ENCODE data around the gene CTXN3.
"Not testable (repeated sequence)": the region's sequence is repeated elsewhere in the genome, so short reads cannot be mapped to it uniquely, and the experiment has no call there.

The CTXN3 gene

DNA sequence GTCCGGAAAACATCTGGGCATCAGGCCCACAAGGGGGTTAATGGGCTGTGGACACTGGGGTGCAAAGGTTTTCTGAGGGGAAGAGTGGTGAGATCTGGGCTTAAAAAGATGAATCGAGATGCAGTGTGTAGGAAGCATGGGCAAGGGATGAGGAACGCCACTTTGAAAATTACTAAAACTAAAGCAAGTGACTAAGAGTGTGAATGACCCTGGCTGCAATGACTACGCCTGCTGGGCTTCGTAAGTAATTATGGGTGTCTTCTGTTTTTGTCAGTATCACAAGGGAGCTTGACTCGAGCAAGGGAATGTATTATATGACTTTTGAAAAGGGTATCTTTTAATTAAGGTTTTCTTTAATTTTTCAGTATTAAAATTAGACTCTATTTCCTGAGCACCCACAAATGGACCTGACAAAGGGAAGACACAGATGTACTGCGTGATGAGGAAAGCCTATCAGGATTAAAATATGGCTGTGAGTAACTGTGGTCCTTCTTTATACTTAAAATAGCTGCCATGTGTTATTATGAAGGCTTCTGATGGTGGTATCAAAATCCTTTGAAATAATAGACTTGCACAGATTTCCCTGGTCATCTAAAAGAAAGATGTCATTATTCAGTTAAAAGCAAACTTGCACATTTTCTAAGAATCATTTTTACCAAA, 4.2 kb downstream of the CTXN3 start:
- no peak for DNase-seq

DNA sequence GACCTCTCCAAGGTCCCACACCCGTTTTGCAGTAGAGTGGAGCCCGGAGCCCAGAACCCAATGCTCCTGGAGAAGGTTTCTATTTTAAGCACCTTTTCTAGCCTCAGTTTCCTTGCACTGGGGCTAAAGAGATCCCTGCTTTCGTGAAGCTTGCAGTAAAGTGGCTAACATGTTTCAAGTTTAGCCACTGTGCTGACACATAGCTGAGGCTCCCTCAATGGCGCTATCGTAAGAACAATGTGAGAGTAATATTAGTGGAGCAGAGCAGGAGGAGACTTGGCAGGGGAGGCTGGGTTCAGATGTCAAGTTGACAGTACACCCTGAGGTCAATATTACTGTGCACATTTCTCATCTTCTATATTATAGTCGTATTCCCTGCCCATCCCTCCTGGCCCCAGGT, 7.9 kb downstream of the CTXN3 start:
- no peak for DNase-seq

DNA sequence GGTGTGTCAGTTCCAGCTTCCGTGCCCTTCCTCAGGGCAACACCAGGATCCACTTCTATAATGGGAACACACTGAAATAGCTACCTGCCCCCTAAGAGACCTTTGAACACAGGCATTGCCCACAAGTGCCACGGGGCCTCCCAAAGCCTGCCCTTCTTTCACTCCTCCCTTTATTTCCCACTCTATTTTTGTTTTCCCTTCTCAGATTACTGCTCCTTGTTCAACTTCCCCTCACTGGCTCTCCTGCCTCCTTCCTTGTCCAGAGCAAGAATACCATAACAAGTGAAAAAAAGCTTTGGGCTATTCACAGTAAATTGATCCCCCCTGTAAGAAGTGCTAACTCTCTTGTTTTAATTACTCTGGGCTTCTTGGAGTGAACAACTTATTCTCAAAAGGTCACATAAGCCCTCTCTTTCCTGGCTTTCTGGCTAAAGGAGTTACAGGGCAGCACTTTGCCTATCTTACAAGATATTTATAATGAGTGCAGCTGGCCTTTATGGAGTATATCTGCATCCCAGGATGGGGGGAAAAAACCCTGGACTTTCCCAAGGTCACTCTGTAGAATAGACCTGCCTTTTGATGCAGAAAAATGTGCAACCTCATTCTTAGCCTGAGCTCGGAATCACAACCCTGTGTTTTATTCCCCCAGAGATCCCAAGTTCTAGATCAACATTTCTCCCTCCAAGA, 11.3 kb downstream of the CTXN3 start:
- DNase-seq: no peak

DNA sequence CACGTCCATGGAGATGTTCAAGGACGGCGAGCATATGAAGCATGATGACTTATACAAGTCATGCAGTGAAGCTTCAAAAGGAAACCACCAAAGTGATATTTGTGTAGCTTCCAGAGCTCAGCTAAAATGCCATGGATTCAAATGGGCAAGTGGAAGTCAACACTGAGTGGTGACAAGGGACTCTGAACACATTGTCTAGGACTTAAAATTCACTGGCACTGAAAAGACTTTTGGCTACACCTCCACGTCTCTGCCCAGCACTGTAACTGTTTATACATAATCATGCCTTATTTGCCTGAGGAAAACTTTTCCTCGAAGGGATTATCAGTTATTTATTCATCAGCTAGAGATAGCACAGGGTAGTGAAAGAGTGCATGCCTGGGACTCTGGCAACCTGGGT, 15.2 kb downstream of the CTXN3 start:
- DNase-seq: no peak

DNA sequence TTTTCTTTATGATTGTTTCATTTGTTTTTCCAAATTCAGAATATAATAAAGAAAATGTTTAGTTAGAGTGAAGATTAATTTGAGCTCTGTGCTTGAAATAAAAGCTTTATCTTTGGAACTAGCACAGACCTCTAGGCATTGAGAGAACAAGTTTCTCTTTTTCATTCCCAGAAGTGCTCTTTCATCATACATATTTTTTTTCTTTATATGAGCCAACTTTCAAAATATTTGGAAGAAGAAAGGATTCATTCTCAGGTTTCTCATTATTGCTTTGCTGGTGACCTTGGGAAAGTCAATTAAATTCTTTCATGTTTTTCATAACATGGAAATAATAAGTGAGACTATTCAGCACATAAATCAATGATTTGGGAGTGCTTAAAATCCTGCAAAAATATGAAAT, 16.8 kb downstream of the CTXN3 start:
- DNase-seq: no peak

DNA sequence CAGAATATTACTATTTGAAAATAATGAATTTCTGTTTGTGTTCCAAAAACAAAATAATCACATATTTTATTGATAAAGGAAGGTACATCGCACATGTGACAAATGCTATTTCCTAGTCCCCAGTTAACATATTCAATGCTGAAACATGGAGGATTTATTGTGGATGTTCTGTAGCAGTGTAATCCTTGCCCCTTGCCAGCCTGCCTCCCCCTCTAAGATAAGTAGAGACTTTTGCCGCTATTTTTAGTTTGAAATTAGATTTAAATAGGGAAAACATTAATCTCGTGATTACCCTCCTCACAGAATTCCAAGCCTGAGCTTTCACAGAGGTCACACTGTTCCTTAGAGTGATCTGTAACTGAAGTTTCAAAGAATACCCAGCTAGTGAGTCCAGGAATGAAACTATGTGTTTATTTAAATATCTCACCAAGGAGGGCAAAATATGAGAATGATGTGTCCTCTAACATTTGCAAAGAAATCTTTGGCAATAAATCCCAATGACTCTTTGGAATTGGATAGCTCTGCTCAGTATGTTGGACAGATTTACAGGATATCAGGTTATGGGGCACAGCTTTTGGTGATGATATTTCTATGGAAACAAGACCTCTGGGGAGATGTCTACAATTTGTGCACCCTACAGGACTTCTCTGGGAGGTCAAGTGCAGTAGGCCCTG, 17.3 kb downstream of the CTXN3 start:
- no peak for DNase-seq

DNA sequence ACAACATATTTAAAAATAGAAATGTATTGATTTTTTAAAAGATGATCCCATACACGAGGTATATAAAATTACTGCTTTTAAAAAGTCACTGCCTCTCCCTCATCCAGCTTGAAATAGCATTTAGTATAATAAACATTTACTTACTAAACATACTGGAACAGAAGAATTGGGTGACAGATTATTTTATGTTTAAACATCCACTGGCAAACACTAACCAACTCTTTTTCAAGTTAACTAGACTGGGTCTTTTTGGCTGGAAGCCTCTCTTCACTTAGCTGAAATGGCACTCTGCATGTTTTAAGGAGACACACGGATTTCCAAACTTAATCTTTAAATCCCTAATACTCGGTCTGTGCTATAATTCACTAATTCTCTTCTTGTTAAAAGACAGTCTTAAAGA, 19.0 kb downstream of the CTXN3 start:
- DNase-seq: no peak

DNA sequence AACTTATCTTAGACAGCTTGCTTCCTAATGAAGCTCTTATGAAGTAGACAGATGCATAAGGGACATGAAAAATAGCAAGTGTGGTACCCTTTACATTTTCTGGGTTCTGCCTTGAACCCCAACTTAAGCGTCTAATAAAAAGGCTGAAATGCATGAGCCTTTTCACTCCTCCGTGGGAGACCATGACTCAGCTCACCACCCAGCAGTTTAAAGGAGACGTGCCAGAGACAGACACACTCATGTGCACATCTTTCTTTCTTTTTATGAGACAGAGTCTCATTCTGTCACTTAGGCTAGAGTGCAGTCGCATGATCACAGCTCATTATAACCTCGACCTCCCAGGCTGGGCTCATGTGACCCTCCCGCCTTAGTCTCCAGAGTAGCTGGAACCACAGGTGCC, 22.3 kb downstream of the CTXN3 start:
- DNase-seq: no peak

DNA sequence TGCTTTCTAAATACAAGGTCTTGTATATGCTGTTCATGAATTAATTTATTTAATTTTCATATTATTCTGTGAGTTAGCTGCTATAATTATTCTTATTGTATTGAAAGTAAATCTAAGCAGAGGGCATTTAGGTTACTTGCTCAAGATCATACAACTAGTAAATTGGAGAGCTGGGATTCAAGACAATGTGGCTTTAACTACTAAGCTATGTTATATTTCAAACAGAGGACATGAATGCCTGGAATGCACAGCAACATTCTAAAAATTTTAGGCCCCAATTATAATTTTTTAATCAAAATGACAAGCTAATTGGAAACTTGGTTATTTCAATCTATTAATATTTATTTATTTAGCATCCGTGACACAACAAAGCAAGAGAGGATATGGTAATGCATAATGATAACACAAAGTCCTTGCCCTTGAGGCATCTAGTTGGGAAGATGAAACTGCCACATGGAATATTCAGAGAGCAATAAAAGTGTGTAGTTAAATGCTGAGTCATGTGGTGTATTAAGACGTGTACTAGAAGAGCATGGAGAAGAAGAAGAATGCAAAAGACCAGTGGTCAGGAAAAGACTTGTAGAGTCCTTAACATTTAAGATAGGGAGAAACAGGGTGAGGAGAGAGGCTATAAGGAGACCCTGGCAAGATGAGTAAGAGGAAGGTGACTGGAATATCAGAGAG, 24.4 kb downstream of the CTXN3 start:
- no peak for DNase-seq

DNA sequence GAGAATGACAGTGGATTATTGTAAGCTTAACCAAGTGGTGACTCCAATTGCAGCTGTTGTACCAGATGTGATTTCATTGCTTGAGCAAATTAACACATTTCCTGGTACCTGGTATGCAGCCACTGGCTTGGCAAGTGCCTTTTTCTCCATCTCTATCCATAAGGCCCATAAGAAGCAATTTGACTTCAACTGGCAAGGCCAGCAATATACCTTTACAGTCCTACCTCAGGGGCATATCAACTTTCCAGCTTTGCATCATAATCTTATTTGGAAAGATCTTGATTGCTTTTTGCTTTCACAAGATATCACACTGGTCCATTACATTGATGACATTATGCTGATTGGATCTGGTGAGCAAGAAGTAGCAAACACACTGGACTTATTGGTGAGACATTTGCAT, 28.1 kb downstream of the CTXN3 start:
- not testable (repeated sequence) for DNase-seq

DNA sequence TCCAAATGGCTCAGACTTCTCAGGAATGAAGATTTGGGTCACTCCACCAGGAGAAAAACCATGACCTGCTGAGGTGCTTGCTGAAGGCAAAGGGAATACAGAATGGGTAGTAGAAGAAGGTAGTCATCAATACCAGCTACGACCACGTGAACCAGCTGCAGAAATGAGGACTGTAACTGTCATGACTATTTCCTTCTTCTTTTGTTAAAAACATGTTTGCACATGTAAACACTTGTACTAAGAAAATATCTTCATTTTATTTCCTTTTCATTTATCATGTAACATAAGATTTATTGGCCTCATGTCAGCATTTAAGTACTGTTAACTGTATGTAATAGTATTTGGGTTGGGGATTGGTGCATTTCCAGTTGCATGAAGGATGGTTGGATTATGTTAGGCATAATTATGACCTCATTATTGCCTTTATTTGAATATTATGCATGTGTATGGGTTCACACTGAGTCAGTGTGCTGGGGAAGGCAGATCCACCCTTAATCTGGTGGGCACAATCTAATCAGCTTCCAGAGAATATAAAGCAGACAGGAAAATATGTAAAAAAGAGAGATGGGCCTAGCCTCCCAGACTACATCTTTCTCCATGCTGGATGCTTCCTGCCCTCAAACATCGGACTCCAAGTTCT, 30.9 kb downstream of the CTXN3 start:
- not testable (repeated sequence) for DNase-seq

DNA sequence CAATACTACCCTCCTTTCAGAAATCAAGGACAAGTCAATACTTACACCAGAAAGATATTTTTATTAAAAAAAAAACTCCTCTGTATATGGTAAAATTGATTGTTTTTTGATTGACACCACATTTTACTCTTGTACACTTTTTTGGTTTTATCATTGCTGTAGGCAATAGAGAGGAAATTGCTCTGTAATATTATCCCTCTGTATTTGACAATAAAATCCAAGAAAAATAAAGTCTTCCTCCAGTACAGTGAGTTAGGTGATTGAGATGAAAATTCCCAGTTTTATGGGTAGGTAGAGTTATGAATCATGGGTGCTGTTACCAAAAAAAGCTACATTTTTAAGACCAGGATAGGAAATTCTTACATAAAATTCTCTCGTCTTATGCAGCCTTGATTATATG, 31.7 kb downstream of the CTXN3 start:
- DNase-seq: no peak

DNA sequence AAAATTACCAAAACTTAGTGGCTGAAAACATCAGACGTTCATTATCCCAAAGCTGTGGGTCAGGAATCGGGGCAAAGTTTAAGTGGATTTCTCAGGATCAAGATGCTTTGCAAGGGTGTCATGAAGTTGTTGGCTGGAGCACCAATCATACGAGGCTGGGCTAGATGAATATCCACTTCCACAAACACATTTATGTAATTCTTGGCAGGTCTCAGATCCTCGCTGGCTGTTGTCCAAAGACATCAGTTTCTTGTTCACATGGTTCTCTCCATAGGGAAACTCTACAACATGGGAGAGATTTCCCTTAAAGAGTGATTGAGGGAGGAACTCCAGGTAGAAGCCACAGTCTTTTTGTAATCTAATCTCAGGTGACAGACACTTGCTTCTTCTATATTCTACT, 34.1 kb downstream of the CTXN3 start:
- no peak for DNase-seq

DNA sequence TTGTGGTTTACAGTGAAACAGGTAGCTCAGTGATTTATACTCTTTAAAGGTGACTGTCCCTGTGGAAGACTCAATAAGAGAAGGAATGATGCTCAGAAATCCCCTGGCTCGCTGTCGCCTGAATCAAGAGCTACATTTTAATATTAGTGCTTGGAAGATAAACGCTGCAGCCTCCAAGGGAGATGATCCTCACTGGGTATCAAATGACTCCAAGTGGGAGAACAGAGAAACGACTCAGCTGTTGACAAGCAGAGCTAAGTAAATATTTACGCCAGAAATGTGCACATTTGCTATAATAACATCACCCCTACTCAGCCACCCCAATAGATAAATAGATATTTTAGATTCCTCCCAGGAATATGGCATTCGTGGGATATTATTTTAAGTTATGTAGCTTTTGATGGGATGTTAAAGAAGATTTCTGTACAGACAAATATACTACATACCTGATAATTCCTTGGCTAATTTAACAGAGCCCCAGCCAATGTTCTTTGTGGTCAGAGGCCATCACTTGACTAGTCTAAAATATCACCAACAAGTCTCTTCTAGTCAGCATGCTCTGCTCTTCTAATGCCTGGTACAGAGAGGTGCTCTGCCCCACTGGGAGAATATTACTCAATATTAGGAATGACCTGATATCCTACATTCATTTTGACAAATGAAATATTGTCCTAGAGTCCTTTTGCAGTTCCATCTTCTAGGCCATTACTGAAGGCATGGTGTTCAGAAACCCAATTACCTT, 36.0 kb downstream of the CTXN3 start:
- no peak for DNase-seq

DNA sequence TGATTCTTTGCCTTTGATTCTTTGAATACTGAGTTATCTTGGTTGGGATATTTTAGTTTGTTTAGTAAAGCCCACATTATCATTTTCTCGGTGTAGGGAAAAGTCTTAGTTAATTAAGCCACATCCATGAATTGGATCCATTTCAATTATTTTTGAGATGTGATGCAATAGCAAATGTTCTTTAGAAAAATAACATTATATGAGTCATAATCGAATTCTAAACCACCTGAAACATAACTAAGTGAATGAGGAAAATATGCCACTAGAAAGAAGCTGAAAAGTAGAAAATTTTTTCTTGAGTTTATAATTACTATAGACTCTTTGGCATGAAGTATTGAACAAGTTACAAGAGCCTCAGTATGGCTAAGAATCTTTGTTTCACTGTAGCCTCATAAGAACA, 36.8 kb downstream of the CTXN3 start:
- no peak for DNase-seq

DNA sequence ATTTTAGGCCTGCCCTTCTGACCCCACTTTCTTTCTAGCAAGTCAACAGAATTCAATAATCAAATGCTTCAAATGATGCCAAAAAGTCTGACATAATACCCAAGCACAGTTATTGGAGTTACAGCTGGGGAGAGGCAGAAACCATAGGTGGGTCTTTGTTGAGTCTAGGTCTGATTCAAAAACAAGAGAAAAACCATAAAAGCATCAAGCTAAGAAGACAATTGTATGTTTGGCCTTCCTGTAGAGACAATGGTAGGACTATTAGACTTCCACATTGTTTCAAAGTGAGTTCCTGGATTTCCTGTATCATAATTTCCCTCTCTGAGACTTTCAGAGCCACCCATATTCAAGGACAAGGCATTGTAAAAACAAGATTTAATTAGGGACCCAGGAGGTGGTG, 37.5 kb downstream of the CTXN3 start:
- no peak for DNase-seq

DNA sequence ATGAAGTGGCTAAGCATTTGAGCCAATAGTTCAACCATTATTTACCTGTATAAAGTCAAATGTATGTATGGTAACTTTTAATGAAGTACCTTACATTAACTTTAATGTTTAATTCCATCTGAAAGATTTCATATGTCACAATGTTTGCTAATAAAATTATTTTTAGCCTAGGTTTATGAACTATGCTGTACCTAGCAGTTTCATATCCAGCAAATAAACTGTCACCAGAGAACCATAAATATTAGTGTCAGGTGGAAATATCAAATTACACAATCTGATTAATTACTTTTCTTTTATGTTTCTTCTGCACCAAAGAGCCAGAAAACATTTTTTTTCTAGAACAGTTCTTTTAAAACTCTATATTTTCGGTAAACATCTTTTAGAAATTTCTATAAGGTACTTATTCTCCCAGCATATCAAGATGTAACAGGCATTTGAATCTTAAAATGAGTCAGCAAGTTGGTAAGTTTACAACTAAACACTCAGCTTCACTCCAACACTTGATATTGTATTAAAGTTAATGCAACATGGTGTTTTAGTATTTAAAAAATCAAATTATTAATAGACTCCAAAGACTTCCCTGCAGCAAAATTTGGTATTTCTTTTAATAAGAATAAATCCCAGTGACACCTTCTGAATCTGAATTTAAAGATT, 45.8 kb downstream of the CTXN3 start:
- no peak for DNase-seq

DNA sequence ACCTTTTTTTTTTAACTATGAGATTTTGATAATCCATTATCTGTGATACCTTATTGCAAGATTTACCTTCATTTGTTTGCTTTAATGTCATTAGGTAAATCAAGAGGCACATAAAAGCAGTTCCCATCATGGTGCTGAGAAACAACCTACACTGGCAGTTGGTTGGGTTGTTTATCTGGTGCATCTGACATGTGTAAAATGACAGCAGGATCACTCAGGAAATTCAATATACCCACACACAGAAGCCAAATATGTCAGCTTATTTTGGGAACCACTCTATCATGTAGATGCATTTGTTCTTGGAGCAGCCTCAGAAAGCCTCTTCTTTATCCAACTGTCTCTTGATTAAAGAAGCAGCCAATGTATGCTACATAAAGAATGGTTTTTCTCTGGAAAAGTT, 46.5 kb downstream of the CTXN3 start:
- DNase-seq: no peak

DNA sequence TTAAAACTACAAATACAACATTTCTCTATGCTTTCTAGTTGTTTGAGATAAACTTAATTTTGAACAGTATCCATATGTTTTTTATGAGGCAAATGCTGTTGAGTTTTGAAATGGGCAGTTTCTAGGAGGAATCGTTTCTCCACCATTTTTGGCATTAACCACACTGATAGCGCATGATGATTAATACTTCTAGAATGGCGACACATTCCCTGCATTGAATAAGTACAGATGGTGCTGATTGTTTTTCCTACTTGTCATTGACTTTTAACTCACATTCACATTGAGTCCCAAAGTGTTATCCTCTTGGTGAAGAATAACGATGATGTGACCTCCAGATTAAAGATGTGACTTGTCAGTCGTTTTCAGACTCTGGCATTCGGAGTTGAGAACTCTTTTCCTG, 47.8 kb downstream of the CTXN3 start:
- no peak for DNase-seq

DNA sequence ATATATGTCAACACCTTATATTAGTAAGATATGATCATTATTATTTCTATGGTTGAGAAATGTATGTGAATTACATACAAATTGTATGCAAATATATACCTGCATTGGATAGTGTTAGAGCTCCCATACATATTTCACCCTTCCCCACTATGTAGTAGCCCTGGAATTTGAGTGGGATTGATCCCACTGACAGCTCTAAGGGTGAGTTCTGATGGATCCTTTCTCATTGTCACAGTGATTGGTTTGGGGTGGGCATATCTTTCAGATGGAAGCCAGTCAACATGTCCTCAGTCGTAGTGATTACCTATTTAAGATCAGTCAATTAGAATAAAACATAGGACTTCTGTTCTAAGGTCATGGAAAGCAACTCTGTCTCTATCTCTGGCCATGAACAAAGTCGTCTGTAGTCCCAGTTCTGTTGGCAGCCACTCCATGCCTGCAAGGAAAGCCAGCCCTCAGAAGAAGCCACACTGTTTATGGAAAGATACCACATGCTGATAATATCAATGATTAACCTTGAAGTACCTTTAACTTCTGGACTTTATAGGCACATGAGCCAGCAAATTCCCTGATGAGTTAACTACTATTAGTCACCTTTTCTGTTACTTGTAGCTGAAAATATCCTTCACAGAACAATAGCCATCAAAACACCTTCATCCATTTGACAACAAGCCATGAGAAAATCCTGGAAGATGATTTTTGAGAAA, 49.2 kb downstream of the CTXN3 start:
- DNase-seq: no peak

DNA sequence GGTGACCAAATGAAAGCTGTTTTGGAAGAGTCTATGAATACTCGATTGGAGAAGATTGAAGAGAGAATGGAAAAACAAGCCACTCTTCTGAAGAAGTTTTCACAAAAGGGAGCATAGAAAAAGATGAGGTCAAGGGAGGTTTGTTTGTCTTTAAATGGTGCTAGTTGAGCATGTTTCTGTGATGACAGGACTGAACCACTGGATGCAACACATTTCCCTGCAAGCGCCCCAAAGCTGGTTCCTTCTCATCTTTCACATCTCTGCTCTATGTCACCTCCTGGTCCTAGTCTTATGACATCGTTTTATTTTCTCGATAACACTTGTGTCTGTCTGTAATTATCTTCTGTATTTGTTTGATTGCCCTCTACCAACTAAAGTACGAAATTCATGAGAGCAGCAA, 50.5 kb downstream of the CTXN3 start:
- no peak for DNase-seq
